HEK293 (cell line): ENCODE results near the gene NOS1AP.

Source experiments
- CTCF ChIA-PET: fragments of 350-600 bp; formaldehyde crosslinking; extraction: SDS; loops from one replicate; lab custom pipeline; 2021; ENCODE audit warnings: antibody characterized with exemption; lab: Yijun Ruan, JAX
- POLR2A ChIA-PET: fragments of 300-600 bp; formaldehyde crosslinking; extraction: SDS; loops from one replicate; lab custom pipeline; 2020; ENCODE audit warnings: antibody characterized with exemption, inconsistent platforms; lab: Yijun Ruan, JAX
- H3K27ac ChIP-seq: fragments of 200-500 bp; sonication (Bioruptor generic); 2 replicates; pipeline ENCODE4 v1.5.1; 2014; ENCODE audit warnings: low read depth, low read length, control low read depth, inconsistent platforms; ENCODE audit errors: extremely low read depth
- H3K36me3 ChIP-seq, 2 experiments: fragments of 200-500 bp in 1 of 2; sonication (Bioruptor generic) in 1 of 2; 1 replicate in 1 of 2; 2 replicates in 1 of 2; pipeline ENCODE4 v1.5.1; 2014 to 2017; ENCODE audit warnings: inconsistent platforms in 2 of 2, low read length in 2 of 2; ENCODE audit not compliant: control insufficient read depth in 2 of 2, insufficient read depth in 1 of 2
- H3K4me1 ChIP-seq: fragments of 200-500 bp; sonication (Bioruptor generic); 2 replicates; pipeline ENCODE4 v1.5.1; 2014; ENCODE audit warnings: mild to moderate bottlenecking, low read length, inconsistent platforms; ENCODE audit not compliant: control insufficient read depth, insufficient read depth
- H3K4me3 ChIP-seq: 2 replicates; pipeline ENCODE4 v1.5.1; 2011; ENCODE audit warnings: low read depth, mild to moderate bottlenecking, control low read depth, low read length, moderate library complexity
- H3K9me3 ChIP-seq: fragments of 200-500 bp; sonication (Bioruptor generic); 2 replicates; pipeline ENCODE4 v1.5.1; 2014; ENCODE audit warnings: low read depth, low read length, inconsistent platforms; ENCODE audit not compliant: control insufficient read depth, insufficient read depth
- PRDM10 ChIP-seq: fragments of 450-650 bp; formaldehyde crosslinking; IDR thresholded peaks from 2 replicates; pipeline ENCODE4 v1.5.1; 2016; ENCODE audit warnings: missing biosample characterization, missing genetic modification characterization
- ZFHX2 ChIP-seq: fragments of 450-650 bp; formaldehyde crosslinking; conservative IDR thresholded peaks from 2 replicates; pipeline ENCODE4 v1.5.1; 2016; ENCODE audit warnings: missing biosample characterization, missing genetic modification characterization
- ZFP41 ChIP-seq: fragments of 450-650 bp; formaldehyde crosslinking; IDR thresholded peaks from 2 replicates; pipeline ENCODE4 v1.5.1; 2016; ENCODE audit warnings: missing biosample characterization, missing genetic modification characterization, borderline replicate concordance
- ZNF121 ChIP-seq: fragments of 450-650 bp; formaldehyde crosslinking; IDR thresholded peaks from 2 replicates; pipeline ENCODE4 v1.5.1; 2016; ENCODE audit warnings: missing biosample characterization, missing genetic modification characterization
- ZNF239 ChIP-seq: fragments of 450-650 bp; formaldehyde crosslinking; IDR thresholded peaks from 2 replicates; pipeline ENCODE4 v1.5.1; 2016; ENCODE audit warnings: missing biosample characterization, missing genetic modification characterization
- ZNF274 ChIP-seq, 2 experiments: fragments of 200-500 bp in 1 of 2; fragments of 450-650 bp in 1 of 2; sonication (Bioruptor generic) in 1 of 2; formaldehyde crosslinking in 1 of 2; IDR thresholded peaks; 2 replicates each; pipeline versions ENCODE4 v1.5.1 to v1.6.1; 2014 to 2016; ENCODE audit warnings: borderline replicate concordance in 1 of 2, inconsistent platforms in 1 of 2, low read length in 1 of 2, missing biosample characterization in 1 of 2, missing genetic modification characterization in 1 of 2
- ZNF529 ChIP-seq: fragments of 450-650 bp; formaldehyde crosslinking; IDR thresholded peaks from 2 replicates; pipeline ENCODE4 v1.5.1; 2017; ENCODE audit warnings: missing genetic modification characterization, missing biosample characterization; ENCODE audit not compliant: insufficient replicate concordance
- ZNF560 ChIP-seq: fragments of 450-650 bp; formaldehyde crosslinking; IDR thresholded peaks from 2 replicates; pipeline ENCODE4 v1.5.1; 2017; ENCODE audit warnings: missing biosample characterization, missing genetic modification characterization, borderline replicate concordance
- ZNF600 ChIP-seq: fragments of 450-650 bp; formaldehyde crosslinking; IDR thresholded peaks from 2 replicates; pipeline ENCODE4 v1.5.1; 2016; ENCODE audit warnings: missing biosample characterization, missing genetic modification characterization
- ZNF785 ChIP-seq: fragments of 450-650 bp; formaldehyde crosslinking; IDR thresholded peaks from 2 replicates; pipeline ENCODE4 v1.5.1; 2016; ENCODE audit warnings: missing biosample characterization, missing genetic modification characterization
- TF ChIP-seq, protein P1 (sequence below): fragments of 450-650 bp; formaldehyde crosslinking; conservative IDR thresholded peaks from 2 replicates; pipeline ENCODE4 v1.5.1; 2016; ENCODE audit warnings: low read depth, missing biosample characterization, missing genetic modification characterization
- TF ChIP-seq, protein P2 (sequence below): fragments of 450-650 bp; formaldehyde crosslinking; IDR thresholded peaks from 2 replicates; pipeline ENCODE4 v1.5.1; 2016; ENCODE audit warnings: missing biosample characterization, missing genetic modification characterization, borderline replicate concordance

NOS1AP gene

DNA sequence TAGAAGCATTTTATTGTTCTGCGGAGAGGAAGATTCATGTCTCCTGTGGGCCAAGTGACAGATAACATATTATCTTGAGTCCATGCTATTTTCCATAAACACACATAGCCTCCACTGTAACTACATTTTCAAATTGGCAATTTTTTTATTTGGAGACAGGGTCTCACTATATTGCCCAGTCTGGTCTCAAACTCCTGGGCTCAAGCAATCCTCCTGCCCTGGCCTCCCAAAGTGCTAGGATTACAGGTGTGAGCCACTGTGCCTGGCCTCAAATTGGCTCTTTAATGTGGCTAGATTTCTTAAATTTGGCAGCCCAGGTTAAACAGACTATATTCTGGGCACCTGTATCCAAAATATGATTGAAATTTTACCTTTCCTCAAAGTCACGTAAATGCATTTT is 13.8 kb downstream of the NOS1AP start:
- H3K4me1 ChIP-seq, result peaks cover 14% of the 10 kb centered on the region
- ChIA-PET POLR2A (no interaction called here), CTCF (interaction anchor here (1.0 kb wide), 1 partner anchor 13 kb away, joined by 5 read pairs; no protein-coding TSS in a partner anchor)
- H3K9me3 ChIP-seq, result no peaks in the 10 kb centered on the region
- no peak overlapping the region for H3K4me3 ChIP-seq
- H3K27ac ChIP-seq, result no peak overlapping the region
- no peak for TF ChIP-seq ZNF274 (IDR thresholded peaks at IDR 0.05; ENCODE audit: low read length)
- TF ChIP-seq ZNF274 (tag by site-specific recombination; IDR thresholded peaks at IDR 0.05; ENCODE audit: borderline replicate concordance), result no peak
- TF ChIP-seq, protein P1, sequence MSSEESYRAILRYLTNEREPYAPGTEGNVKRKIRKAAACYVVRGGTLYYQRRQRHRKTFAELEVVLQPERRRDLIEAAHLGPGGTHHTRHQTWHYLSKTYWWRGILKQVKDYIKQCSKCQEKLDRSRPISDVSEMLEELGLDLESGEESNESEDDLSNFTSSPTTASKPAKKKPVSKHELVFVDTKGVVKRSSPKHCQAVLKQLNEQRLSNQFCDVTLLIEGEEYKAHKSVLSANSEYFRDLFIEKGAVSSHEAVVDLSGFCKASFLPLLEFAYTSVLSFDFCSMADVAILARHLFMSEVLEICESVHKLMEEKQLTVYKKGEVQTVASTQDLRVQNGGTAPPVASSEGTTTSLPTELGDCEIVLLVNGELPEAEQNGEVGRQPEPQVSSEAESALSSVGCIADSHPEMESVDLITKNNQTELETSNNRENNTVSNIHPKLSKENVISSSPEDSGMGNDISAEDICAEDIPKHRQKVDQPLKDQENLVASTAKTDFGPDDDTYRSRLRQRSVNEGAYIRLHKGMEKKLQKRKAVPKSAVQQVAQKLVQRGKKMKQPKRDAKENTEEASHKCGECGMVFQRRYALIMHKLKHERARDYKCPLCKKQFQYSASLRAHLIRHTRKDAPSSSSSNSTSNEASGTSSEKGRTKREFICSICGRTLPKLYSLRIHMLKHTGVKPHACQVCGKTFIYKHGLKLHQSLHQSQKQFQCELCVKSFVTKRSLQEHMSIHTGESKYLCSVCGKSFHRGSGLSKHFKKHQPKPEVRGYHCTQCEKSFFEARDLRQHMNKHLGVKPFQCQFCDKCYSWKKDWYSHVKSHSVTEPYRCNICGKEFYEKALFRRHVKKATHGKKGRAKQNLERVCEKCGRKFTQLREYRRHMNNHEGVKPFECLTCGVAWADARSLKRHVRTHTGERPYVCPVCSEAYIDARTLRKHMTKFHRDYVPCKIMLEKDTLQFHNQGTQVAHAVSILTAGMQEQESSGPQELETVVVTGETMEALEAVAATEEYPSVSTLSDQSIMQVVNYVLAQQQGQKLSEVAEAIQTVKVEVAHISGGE (tag by site-specific recombination), result no peak
- 0 out of 2 replicates have a peak, but pooled peaks have one; percentile 54 for TF ChIP-seq ZNF121
- TF ChIP-seq ZFP41 (tag by site-specific recombination), result no peak
- no peaks in the 10 kb centered on the region for H3K36me3 ChIP-seq

GRCh38 chr1:162085991-162086390 is 16.5 kb downstream of the NOS1AP start:
- Histone ChIP-seq H3K36me3 (no peaks in the 10 kb centered on the region), H3K9me3 (no peaks in the 10 kb centered on the region), H3K4me3 (no peak overlapping the region), H3K4me1 (peaks cover 4% of the 10 kb centered on the region; the same call in 1 of the 2 replicates), H3K27ac (no peak overlapping the region)
- POLR2A ChIA-PET, result no interaction called here
- TF ChIP-seq ZNF560 (tag by site-specific recombination), result no peak
- TF ChIP-seq ZNF785 (tag by site-specific recombination), result no peak
- no peak for TF ChIP-seq ZNF529 (tag by site-specific recombination)
- CTCF ChIA-PET, result interaction anchor here (1.5 kb wide), 1 partner anchor 29 kb away, joined by 4 read pairs; no protein-coding TSS in a partner anchor

- POLR2A ChIA-PET, result no interaction called here
- no peak overlapping the region for H3K4me3 ChIP-seq
- no peak overlapping the region for H3K27ac ChIP-seq
- no peaks in the 10 kb centered on the region for H3K36me3 ChIP-seq
- 0 out of 2 replicates have a peak, but pooled peaks have one; percentile 8 for TF ChIP-seq ZFHX2 (tag by site-specific recombination)
- TF ChIP-seq ZNF239 (tag by site-specific recombination), result no peak
- CTCF ChIA-PET, result interaction anchor here (0.6 to 1.5 kb wide), 2 partner anchors 31 to 152 kb away, joined by 3 to 4 read pairs; no protein-coding TSS in a partner anchor
- no peaks in the 10 kb centered on the region for H3K9me3 ChIP-seq
- no peaks in the 10 kb centered on the region for H3K4me1 ChIP-seq
Measured at GRCh38 chr1:162087111-162087510, 17.6 kb downstream of the NOS1AP start.

- H3K27ac ChIP-seq, result no peak overlapping the region
- TF ChIP-seq, protein P2, sequence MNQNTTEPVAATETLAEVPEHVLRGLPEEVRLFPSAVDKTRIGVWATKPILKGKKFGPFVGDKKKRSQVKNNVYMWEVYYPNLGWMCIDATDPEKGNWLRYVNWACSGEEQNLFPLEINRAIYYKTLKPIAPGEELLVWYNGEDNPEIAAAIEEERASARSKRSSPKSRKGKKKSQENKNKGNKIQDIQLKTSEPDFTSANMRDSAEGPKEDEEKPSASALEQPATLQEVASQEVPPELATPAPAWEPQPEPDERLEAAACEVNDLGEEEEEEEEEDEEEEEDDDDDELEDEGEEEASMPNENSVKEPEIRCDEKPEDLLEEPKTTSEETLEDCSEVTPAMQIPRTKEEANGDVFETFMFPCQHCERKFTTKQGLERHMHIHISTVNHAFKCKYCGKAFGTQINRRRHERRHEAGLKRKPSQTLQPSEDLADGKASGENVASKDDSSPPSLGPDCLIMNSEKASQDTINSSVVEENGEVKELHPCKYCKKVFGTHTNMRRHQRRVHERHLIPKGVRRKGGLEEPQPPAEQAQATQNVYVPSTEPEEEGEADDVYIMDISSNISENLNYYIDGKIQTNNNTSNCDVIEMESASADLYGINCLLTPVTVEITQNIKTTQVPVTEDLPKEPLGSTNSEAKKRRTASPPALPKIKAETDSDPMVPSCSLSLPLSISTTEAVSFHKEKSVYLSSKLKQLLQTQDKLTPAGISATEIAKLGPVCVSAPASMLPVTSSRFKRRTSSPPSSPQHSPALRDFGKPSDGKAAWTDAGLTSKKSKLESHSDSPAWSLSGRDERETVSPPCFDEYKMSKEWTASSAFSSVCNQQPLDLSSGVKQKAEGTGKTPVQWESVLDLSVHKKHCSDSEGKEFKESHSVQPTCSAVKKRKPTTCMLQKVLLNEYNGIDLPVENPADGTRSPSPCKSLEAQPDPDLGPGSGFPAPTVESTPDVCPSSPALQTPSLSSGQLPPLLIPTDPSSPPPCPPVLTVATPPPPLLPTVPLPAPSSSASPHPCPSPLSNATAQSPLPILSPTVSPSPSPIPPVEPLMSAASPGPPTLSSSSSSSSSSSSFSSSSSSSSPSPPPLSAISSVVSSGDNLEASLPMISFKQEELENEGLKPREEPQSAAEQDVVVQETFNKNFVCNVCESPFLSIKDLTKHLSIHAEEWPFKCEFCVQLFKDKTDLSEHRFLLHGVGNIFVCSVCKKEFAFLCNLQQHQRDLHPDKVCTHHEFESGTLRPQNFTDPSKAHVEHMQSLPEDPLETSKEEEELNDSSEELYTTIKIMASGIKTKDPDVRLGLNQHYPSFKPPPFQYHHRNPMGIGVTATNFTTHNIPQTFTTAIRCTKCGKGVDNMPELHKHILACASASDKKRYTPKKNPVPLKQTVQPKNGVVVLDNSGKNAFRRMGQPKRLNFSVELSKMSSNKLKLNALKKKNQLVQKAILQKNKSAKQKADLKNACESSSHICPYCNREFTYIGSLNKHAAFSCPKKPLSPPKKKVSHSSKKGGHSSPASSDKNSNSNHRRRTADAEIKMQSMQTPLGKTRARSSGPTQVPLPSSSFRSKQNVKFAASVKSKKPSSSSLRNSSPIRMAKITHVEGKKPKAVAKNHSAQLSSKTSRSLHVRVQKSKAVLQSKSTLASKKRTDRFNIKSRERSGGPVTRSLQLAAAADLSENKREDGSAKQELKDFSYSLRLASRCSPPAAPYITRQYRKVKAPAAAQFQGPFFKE (tag by site-specific recombination), result no peak
- TF ChIP-seq PRDM10 (tag by site-specific recombination) (no peak), ZNF600 (tag by site-specific recombination) (peak; percentile 77)
- no peak overlapping the region for H3K4me3 ChIP-seq
- H3K4me1 ChIP-seq, result peaks cover 4% of the 10 kb centered on the region
- no peaks in the 10 kb centered on the region for H3K36me3 ChIP-seq
- ChIA-PET POLR2A (no interaction called here), CTCF (interaction anchor here (0.6 kb wide), 1 partner anchor 152 kb away, joined by 3 read pairs; no protein-coding TSS in a partner anchor)
- H3K9me3 ChIP-seq, result no peaks in the 10 kb centered on the region
Measured at GRCh38 chr1:162087574-162087973, 18.1 kb downstream of the NOS1AP start.
